ENCODE measurements around the gene ADCY3. TPM values are rescaled to one million over a fixed set of nuclear protein-coding genes. Genes with fewer than 3 reads are reported as not detected.

ADCY3 gene
- total and polyA plus RNA-seq, 10 of the 15 experiments (the other 5 are each of a cell fraction or from before 2014, with no cell fraction given) = 2.8 to 102 (median 50.4) TPM

DNA sequence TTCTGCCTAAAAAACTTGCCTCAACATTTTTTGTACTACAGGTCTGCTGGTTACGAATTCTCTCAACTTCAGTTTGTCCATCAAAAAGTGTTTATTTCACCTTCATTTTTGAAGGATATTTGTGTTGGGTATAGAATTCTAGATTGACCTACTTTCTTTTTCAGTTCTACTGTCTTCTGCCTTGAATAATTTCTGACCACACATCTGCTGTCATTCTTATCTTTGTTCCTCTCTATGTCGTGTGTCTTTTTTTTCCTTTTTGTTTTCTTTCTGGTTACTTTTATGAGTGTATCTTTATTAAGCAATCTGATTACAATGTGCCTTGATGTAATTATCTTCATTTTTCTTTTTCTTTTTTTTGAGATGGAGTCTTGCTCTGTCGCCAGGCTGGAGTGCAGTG, 25.3 kb downstream of the ADCY3 start:
- ChIA-PET SMC1A (ENCODE audit: uncharacterized antibody, unreplicated experiment) (no interaction called here), CTCF (no interaction called here), POLR2A (no interaction called here), RAD21 (ENCODE audit: unreplicated experiment) (no interaction called here)
- BruUV-seq (replicated peaks) = no TSS peak
- in situ Hi-C loops (cut with MboI) (no loop called here), intact Hi-C loops (cut with micrococcal nuclease; ENCODE audit: unreplicated experiment) (no loop called here)
- Histone ChIP-seq H3K9me3 (replicated peaks; ENCODE audit: control insufficient read depth, insufficient read depth, low read length) (peaks cover 15% of the 10 kb centered on the region), H2AFZ (ENCODE audit: control insufficient read depth, low read depth, low read length) (no peak overlapping the region), H3K27me3 (replicated peaks in 1 of 2; ENCODE audit: control insufficient read depth in 2 of 2, insufficient read depth in 2 of 2, low read length in 1 of 2) (no peaks in the 10 kb centered on the region), H3K36me3 (ENCODE audit: control insufficient read depth in 2 of 2, insufficient read depth in 2 of 2, low read length in 1 of 2) (peaks cover 12 to 15% of the 10 kb centered on the region in 2 experiments), H3K27ac (ENCODE audit: control insufficient read depth, insufficient read depth) (no peak overlapping the region), H3K4me3 (no peak overlapping the region), H3K9ac (ENCODE audit: control insufficient read depth, insufficient read depth, low read length) (no peak overlapping the region), H4K20me1 (ENCODE audit: control insufficient read depth, insufficient read depth) (no peaks in the 10 kb centered on the region), H3K79me2 (ENCODE audit: control insufficient read depth, insufficient read depth, low read length) (no peaks in the 10 kb centered on the region), H3K4me2 (ENCODE audit: control insufficient read depth, insufficient read depth) (no peak overlapping the region), H3K4me1 (ENCODE audit: control insufficient read depth, insufficient read depth, low read length) (no peaks in the 10 kb centered on the region)
- DNase-seq (ENCODE audit: low read depth, low spot score) (no peak), ATAC-seq (no peak), FAIRE-seq (peak; percentile 13)
- WGBS (ENCODE audit: insufficient coverage, insufficient replicate concordance, low lambda C conversion rate, missing lambda C conversion rate) = 93% methylated on average over 3 of the region's 3 CpGs
- TF ChIP-seq RBBP5 (conservative IDR thresholded peaks at IDR 0.05) (no peak), IKZF2 (IDR thresholded peaks at IDR 0.05) (no peak), RUNX3 (IDR thresholded peaks at IDR 0.05; ENCODE audit: low read length) (peak; percentile 49; the same call in 1 of the 2 replicates), CBX5 (IDR thresholded peaks at IDR 0.05; ENCODE audit: low read depth) (peak; percentile 97), NR2C2 (IDR thresholded peaks at IDR 0.05; ENCODE audit: borderline replicate concordance, control insufficient read depth, insufficient read length, low read depth) (no peak), SREBF2 (IDR thresholded peaks at IDR 0.05; ENCODE audit: low read length) (no peak), POLR2AphosphoS5 (IDR thresholded peaks at IDR 0.05; ENCODE audit: low read length) (no peak), TAF1 (IDR thresholded peaks at IDR 0.05; ENCODE audit: borderline replicate concordance, low read depth, low read length) (no peak), NFIC (IDR thresholded peaks at IDR 0.05; ENCODE audit: low read depth, low read length) (no peak), YY1 (IDR thresholded peaks at IDR 0.05; ENCODE audit: low read depth, low read length) (no peak), PAX5 (IDR thresholded peaks at IDR 0.05; ENCODE audit: borderline replicate concordance, low read depth, low read length) (no peak)
- TF ChIP-seq, protein P1, sequence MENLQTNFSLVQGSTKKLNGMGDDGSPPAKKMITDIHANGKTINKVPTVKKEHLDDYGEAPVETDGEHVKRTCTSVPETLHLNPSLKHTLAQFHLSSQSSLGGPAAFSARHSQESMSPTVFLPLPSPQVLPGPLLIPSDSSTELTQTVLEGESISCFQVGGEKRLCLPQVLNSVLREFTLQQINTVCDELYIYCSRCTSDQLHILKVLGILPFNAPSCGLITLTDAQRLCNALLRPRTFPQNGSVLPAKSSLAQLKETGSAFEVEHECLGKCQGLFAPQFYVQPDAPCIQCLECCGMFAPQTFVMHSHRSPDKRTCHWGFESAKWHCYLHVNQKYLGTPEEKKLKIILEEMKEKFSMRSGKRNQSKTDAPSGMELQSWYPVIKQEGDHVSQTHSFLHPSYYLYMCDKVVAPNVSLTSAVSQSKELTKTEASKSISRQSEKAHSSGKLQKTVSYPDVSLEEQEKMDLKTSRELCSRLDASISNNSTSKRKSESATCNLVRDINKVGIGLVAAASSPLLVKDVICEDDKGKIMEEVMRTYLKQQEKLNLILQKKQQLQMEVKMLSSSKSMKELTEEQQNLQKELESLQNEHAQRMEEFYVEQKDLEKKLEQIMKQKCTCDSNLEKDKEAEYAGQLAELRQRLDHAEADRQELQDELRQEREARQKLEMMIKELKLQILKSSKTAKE (IDR thresholded peaks at IDR 0.05; ENCODE audit: low read depth, poor library complexity, severe bottlenecking) = peak; percentile 44
- TF ChIP-seq, protein P2, sequence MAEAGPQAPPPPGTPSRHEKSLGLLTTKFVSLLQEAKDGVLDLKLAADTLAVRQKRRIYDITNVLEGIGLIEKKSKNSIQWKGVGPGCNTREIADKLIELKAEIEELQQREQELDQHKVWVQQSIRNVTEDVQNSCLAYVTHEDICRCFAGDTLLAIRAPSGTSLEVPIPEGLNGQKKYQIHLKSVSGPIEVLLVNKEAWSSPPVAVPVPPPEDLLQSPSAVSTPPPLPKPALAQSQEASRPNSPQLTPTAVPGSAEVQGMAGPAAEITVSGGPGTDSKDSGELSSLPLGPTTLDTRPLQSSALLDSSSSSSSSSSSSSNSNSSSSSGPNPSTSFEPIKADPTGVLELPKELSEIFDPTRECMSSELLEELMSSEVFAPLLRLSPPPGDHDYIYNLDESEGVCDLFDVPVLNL (IDR thresholded peaks at IDR 0.05; ENCODE audit: low read depth, low read length) = no peak
- TF ChIP-seq, protein P3, sequence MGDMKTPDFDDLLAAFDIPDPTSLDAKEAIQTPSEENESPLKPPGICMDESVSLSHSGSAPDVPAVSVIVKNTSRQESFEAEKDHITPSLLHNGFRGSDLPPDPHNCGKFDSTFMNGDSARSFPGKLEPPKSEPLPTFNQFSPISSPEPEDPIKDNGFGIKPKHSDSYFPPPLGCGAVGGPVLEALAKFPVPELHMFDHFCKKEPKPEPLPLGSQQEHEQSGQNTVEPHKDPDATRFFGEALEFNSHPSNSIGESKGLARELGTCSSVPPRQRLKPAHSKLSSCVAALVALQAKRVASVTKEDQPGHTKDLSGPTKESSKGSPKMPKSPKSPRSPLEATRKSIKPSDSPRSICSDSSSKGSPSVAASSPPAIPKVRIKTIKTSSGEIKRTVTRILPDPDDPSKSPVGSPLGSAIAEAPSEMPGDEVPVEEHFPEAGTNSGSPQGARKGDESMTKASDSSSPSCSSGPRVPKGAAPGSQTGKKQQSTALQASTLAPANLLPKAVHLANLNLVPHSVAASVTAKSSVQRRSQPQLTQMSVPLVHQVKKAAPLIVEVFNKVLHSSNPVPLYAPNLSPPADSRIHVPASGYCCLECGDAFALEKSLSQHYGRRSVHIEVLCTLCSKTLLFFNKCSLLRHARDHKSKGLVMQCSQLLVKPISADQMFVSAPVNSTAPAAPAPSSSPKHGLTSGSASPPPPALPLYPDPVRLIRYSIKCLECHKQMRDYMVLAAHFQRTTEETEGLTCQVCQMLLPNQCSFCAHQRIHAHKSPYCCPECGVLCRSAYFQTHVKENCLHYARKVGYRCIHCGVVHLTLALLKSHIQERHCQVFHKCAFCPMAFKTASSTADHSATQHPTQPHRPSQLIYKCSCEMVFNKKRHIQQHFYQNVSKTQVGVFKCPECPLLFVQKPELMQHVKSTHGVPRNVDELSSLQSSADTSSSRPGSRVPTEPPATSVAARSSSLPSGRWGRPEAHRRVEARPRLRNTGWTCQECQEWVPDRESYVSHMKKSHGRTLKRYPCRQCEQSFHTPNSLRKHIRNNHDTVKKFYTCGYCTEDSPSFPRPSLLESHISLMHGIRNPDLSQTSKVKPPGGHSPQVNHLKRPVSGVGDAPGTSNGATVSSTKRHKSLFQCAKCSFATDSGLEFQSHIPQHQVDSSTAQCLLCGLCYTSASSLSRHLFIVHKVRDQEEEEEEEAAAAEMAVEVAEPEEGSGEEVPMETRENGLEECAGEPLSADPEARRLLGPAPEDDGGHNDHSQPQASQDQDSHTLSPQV (IDR thresholded peaks at IDR 0.05) = no peak
- TF ChIP-seq, protein P4, sequence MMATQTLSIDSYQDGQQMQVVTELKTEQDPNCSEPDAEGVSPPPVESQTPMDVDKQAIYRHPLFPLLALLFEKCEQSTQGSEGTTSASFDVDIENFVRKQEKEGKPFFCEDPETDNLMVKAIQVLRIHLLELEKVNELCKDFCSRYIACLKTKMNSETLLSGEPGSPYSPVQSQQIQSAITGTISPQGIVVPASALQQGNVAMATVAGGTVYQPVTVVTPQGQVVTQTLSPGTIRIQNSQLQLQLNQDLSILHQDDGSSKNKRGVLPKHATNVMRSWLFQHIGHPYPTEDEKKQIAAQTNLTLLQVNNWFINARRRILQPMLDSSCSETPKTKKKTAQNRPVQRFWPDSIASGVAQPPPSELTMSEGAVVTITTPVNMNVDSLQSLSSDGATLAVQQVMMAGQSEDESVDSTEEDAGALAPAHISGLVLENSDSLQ (IDR thresholded peaks at IDR 0.05) = no peak
- TF ChIP-seq, protein P5, sequence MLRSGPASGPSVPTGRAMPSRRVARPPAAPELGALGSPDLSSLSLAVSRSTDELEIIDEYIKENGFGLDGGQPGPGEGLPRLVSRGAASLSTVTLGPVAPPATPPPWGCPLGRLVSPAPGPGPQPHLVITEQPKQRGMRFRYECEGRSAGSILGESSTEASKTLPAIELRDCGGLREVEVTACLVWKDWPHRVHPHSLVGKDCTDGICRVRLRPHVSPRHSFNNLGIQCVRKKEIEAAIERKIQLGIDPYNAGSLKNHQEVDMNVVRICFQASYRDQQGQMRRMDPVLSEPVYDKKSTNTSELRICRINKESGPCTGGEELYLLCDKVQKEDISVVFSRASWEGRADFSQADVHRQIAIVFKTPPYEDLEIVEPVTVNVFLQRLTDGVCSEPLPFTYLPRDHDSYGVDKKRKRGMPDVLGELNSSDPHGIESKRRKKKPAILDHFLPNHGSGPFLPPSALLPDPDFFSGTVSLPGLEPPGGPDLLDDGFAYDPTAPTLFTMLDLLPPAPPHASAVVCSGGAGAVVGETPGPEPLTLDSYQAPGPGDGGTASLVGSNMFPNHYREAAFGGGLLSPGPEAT (IDR thresholded peaks at IDR 0.05; ENCODE audit: low read depth) = no peak
